ENCODE data around the gene KANSL1. TPM values are rescaled to one million over a fixed set of nuclear protein-coding genes. Genes with fewer than 3 reads are reported as not detected.

The KANSL1 gene
- total RNA-seq, 1 donor from 2014 or later: 99.8 TPM

DNA sequence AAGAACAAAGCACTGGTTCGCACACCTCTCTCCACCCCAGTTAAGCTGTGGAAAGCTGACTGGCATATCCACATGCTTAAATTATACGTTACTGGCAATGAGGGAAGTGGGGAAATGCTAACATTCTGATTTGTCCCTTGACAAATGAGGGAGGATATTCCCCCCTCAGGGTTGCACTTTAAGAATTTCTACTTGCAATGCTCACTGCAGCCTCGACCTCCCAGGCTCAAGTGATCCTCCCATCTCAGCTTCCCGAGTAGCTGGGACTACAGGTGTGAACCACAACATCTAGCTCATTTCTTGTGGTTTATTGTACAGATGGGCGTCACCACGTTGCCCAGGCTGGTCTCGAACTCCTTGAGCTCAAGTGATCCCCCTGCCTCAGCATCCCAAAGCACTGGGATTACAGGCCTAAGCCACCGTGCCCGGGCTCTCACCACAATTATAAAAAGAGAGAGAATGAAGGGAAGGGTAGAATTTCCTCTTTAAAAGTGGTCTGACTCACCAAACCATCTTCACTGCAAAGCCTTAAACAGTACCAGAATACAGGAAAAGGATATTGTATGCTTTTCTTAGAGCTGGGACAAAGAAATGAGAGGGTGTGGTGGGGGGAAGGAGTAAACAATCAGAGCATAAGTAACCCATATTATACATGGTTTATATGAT, 38.9 kb downstream of the KANSL1 start:
- no peak overlapping the region for H3K4me3 ChIP-seq (ENCODE audit: insufficient read depth, low read depth, low read length)
- peaks cover 97% of the 10 kb centered on the region for H4K20me1 ChIP-seq (ENCODE audit: insufficient read depth, low read length)
- no peak overlapping the region for H3K27ac ChIP-seq (ENCODE audit: low read depth, low read length)
- Mint-ChIP-seq H3K4me1 (ENCODE audit: low read depth, unreplicated experiment) (peaks cover 68% of the 10 kb centered on the region), H3K27ac (ENCODE audit: unreplicated experiment) (peak overlapping the region; percentile 71), H3K36me3 (ENCODE audit: low read depth, unreplicated experiment) (peaks cover 3% of the 10 kb centered on the region), H3K27me3 (ENCODE audit: low read depth, unreplicated experiment) (no peaks in the 10 kb centered on the region), H3K9me3 (ENCODE audit: unreplicated experiment) (no peaks in the 10 kb centered on the region), H3K4me3 (ENCODE audit: unreplicated experiment) (peak overlapping the region; percentile 47)
- DNase-seq (ENCODE audit: low read depth) (peak; percentile 59), FAIRE-seq (no peak)
- H3K9me3 ChIP-seq (ENCODE audit: insufficient read depth, low read depth, low read length): no peaks in the 10 kb centered on the region
- no peak overlapping the region for H3K9ac ChIP-seq (ENCODE audit: low read length)
- H3K27me3 ChIP-seq (ENCODE audit: insufficient read depth, low read length): no peaks in the 10 kb centered on the region
- no peaks in the 10 kb centered on the region for H3K36me3 ChIP-seq (ENCODE audit: insufficient read depth, low read length)
- peaks cover 99% of the 10 kb centered on the region for H3K79me2 ChIP-seq (ENCODE audit: insufficient read depth, low read length)
- no peak overlapping the region for H2AFZ ChIP-seq (ENCODE audit: low read depth, low read length)
- peaks cover 32% of the 10 kb centered on the region for H3K4me1 ChIP-seq (ENCODE audit: insufficient read depth, low read length)
- peak overlapping the region; percentile 23 for H3K4me2 ChIP-seq (ENCODE audit: low read length)
- TF ChIP-seq, protein P1, sequence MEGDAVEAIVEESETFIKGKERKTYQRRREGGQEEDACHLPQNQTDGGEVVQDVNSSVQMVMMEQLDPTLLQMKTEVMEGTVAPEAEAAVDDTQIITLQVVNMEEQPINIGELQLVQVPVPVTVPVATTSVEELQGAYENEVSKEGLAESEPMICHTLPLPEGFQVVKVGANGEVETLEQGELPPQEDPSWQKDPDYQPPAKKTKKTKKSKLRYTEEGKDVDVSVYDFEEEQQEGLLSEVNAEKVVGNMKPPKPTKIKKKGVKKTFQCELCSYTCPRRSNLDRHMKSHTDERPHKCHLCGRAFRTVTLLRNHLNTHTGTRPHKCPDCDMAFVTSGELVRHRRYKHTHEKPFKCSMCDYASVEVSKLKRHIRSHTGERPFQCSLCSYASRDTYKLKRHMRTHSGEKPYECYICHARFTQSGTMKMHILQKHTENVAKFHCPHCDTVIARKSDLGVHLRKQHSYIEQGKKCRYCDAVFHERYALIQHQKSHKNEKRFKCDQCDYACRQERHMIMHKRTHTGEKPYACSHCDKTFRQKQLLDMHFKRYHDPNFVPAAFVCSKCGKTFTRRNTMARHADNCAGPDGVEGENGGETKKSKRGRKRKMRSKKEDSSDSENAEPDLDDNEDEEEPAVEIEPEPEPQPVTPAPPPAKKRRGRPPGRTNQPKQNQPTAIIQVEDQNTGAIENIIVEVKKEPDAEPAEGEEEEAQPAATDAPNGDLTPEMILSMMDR (IDR thresholded peaks at IDR 0.05; ENCODE audit: insufficient read depth, low read depth, low read length): no peak
- TF ChIP-seq EZH2 (IDR thresholded peaks at IDR 0.05; ENCODE audit: insufficient read depth, low read length): no peak

DNA sequence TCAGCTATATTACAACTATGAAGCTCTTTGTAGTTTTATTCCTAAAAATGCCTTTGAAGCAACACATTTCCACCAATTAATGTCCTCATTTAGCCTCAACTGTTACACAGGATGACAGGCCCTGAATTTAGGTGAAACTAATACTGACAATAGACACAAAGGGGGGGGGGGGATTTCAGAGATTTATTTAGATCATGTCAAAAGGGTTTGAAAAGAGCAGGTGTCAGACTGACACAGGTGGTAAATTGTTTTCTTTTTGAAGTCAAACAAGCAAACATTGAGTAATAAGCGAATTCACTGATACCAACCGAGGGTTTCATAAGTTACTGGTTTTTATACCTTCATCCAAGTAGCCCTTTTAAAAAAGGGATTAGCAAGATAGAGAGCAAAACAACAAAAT, 40.8 kb downstream of the KANSL1 start:
- TF ChIP-seq, protein P1 (IDR thresholded peaks at IDR 0.05; ENCODE audit: insufficient read depth, low read depth, low read length): no peak
- no peak for TF ChIP-seq EZH2 (IDR thresholded peaks at IDR 0.05; ENCODE audit: insufficient read depth, low read length)
- Histone ChIP-seq H3K27ac (ENCODE audit: low read depth, low read length) (no peak overlapping the region), H3K9me3 (ENCODE audit: insufficient read depth, low read depth, low read length) (no peaks in the 10 kb centered on the region), H3K9ac (ENCODE audit: low read length) (no peak overlapping the region), H3K36me3 (ENCODE audit: insufficient read depth, low read length) (no peaks in the 10 kb centered on the region), H3K27me3 (ENCODE audit: insufficient read depth, low read length) (no peaks in the 10 kb centered on the region), H3K79me2 (ENCODE audit: insufficient read depth, low read length) (peaks cover 99% of the 10 kb centered on the region), H2AFZ (ENCODE audit: low read depth, low read length) (no peak overlapping the region), H4K20me1 (ENCODE audit: insufficient read depth, low read length) (peaks cover 97% of the 10 kb centered on the region), H3K4me2 (ENCODE audit: low read length) (no peak overlapping the region), H3K4me3 (ENCODE audit: insufficient read depth, low read depth, low read length) (no peak overlapping the region), H3K4me1 (ENCODE audit: insufficient read depth, low read length) (peaks cover 22% of the 10 kb centered on the region)
- DNase-seq (ENCODE audit: low read depth) (no peak), FAIRE-seq (no peak)
- Mint-ChIP-seq H3K27me3 (ENCODE audit: low read depth, unreplicated experiment) (no peaks in the 10 kb centered on the region), H3K4me3 (ENCODE audit: unreplicated experiment) (no peak overlapping the region), H3K27ac (ENCODE audit: unreplicated experiment) (no peak overlapping the region), H3K36me3 (ENCODE audit: low read depth, unreplicated experiment) (peaks cover 6% of the 10 kb centered on the region), H3K4me1 (ENCODE audit: low read depth, unreplicated experiment) (peaks cover 53% of the 10 kb centered on the region), H3K9me3 (ENCODE audit: unreplicated experiment) (no peaks in the 10 kb centered on the region)

DNA sequence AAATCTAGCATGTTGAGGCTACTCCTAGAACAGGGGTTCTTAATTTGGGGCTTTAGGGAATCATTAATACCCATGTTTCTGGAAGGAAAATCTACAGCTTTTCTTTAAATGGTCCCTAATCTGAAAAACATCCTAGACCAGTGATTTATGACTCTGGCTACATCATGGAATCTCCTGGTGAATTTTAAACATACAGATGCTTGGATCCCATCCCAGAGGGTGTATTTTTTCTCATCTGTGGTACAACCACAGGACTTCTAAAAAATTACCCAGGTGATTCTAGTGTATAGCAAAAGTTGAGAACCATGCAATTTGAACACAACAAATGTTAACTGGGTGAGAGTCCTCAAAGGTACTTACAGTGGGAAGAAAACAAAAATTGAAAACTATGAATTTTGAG, 41.5 kb downstream of the KANSL1 start:
- H3K79me2 ChIP-seq (ENCODE audit: insufficient read depth, low read length): peaks cover 99% of the 10 kb centered on the region
- no peaks in the 10 kb centered on the region for H3K9me3 Mint-ChIP-seq (ENCODE audit: unreplicated experiment)
- DNase-seq (ENCODE audit: low read depth): peak; percentile 51
- H3K36me3 Mint-ChIP-seq (ENCODE audit: low read depth, unreplicated experiment): peaks cover 6% of the 10 kb centered on the region
- H3K4me1 ChIP-seq (ENCODE audit: insufficient read depth, low read length): peaks cover 15% of the 10 kb centered on the region
- H3K4me3 Mint-ChIP-seq (ENCODE audit: unreplicated experiment): no peak overlapping the region
- peaks cover 97% of the 10 kb centered on the region for H4K20me1 ChIP-seq (ENCODE audit: insufficient read depth, low read length)
- FAIRE-seq: no peak
- no peaks in the 10 kb centered on the region for H3K27me3 ChIP-seq (ENCODE audit: insufficient read depth, low read length)
- no peak overlapping the region for H3K27ac ChIP-seq (ENCODE audit: low read depth, low read length)
- no peak for TF ChIP-seq EZH2 (IDR thresholded peaks at IDR 0.05; ENCODE audit: insufficient read depth, low read length)
- TF ChIP-seq, protein P1 (IDR thresholded peaks at IDR 0.05; ENCODE audit: insufficient read depth, low read depth, low read length): no peak
- no peaks in the 10 kb centered on the region for H3K36me3 ChIP-seq (ENCODE audit: insufficient read depth, low read length)
- no peaks in the 10 kb centered on the region for H3K9me3 ChIP-seq (ENCODE audit: insufficient read depth, low read depth, low read length)
- no peaks in the 10 kb centered on the region for H3K27me3 Mint-ChIP-seq (ENCODE audit: low read depth, unreplicated experiment)
- no peak overlapping the region for H3K4me3 ChIP-seq (ENCODE audit: insufficient read depth, low read depth, low read length)
- H3K27ac Mint-ChIP-seq (ENCODE audit: unreplicated experiment): no peak overlapping the region
- no peak overlapping the region for H3K4me2 ChIP-seq (ENCODE audit: low read length)
- peaks cover 47% of the 10 kb centered on the region for H3K4me1 Mint-ChIP-seq (ENCODE audit: low read depth, unreplicated experiment)
- no peak overlapping the region for H3K9ac ChIP-seq (ENCODE audit: low read length)
- H2AFZ ChIP-seq (ENCODE audit: low read depth, low read length): no peak overlapping the region
